Occipital lobe (tissue), 2 donors: ENCODE measurements around the gene TCFL5. TPM values are rescaled to one million over a fixed set of nuclear protein-coding genes. Genes with fewer than 3 reads are reported as not detected.

Experiments used
- DNase-seq: peaks from one replicate; lab custom pipeline; 2025; lab: John Stamatoyannopoulos, UW
- total RNA-seq: library from RNA; depleted of rRNA; stranded (reverse); fragments of >200 nt; gene quantifications from one replicate; pipeline ENCODE4 v1.2.3, GENCODE V29; 2014

The TCFL5 gene
- total RNA-seq, 1 donor from 2014 or later: 12.3 TPM

- no peak for DNase-seq
Observed at GRCh38 chr20:62896526-62896925, 34.9 kb upstream of the TCFL5 start.

- DNase-seq: no peak
Observed at GRCh38 chr20:62895539-62895938, 33.9 kb upstream of the TCFL5 start.

- no peak for DNase-seq
Observed at GRCh38 chr20:62894261-62894660, 32.6 kb upstream of the TCFL5 start.

GRCh38 chr20:62893700-62894099, 32.1 kb upstream of the TCFL5 start:
- no peak for DNase-seq

- no peak for DNase-seq
Observed at GRCh38 chr20:62892348-62893304, 31.0 kb upstream of the TCFL5 start.

GRCh38 chr20:62891111-62891510, 29.5 kb upstream of the TCFL5 start:
- no peak for DNase-seq

GRCh38 chr20:62890444-62890843, 28.8 kb upstream of the TCFL5 start:
- DNase-seq: no peak

GRCh38 chr20:62889871-62890270, 28.2 kb upstream of the TCFL5 start:
- no peak for DNase-seq

- DNase-seq: no peak
Observed at GRCh38 chr20:62889411-62889810, 27.8 kb upstream of the TCFL5 start.

- no peak for DNase-seq
Observed at GRCh38 chr20:62888910-62889309, 27.3 kb upstream of the TCFL5 start.

GRCh38 chr20:62888406-62888805, 26.8 kb upstream of the TCFL5 start:
- no peak for DNase-seq

- no peak for DNase-seq
Observed at GRCh38 chr20:62887860-62888239, 26.2 kb upstream of the TCFL5 start.

GRCh38 chr20:62887152-62887859, 25.7 kb upstream of the TCFL5 start:
- no peak for DNase-seq

- no peak for DNase-seq
Observed at GRCh38 chr20:62886709-62887058, 25.1 kb upstream of the TCFL5 start.

GRCh38 chr20:62885896-62886708, 24.5 kb upstream of the TCFL5 start:
- no peak for DNase-seq

GRCh38 chr20:62885046-62885895, 23.6 kb upstream of the TCFL5 start:
- DNase-seq: no peak

GRCh38 chr20:62884556-62884955, 22.9 kb upstream of the TCFL5 start:
- no peak for DNase-seq

GRCh38 chr20:62882426-62882825, 20.8 kb upstream of the TCFL5 start:
- DNase-seq: no peak

GRCh38 chr20:62881662-62882395, 20.2 kb upstream of the TCFL5 start:
- DNase-seq: no peak

- no peak for DNase-seq
Observed at GRCh38 chr20:62880935-62881661, 19.5 kb upstream of the TCFL5 start.
